ENCODE data around the gene SLC30A3. TPM values are rescaled to one million over a fixed set of nuclear protein-coding genes. Genes with fewer than 3 reads are reported as not detected.

Gene SLC30A3
- total RNA-seq, 4 donors from 2014 or later = 0.20 TPM; not detected in 3

DNA sequence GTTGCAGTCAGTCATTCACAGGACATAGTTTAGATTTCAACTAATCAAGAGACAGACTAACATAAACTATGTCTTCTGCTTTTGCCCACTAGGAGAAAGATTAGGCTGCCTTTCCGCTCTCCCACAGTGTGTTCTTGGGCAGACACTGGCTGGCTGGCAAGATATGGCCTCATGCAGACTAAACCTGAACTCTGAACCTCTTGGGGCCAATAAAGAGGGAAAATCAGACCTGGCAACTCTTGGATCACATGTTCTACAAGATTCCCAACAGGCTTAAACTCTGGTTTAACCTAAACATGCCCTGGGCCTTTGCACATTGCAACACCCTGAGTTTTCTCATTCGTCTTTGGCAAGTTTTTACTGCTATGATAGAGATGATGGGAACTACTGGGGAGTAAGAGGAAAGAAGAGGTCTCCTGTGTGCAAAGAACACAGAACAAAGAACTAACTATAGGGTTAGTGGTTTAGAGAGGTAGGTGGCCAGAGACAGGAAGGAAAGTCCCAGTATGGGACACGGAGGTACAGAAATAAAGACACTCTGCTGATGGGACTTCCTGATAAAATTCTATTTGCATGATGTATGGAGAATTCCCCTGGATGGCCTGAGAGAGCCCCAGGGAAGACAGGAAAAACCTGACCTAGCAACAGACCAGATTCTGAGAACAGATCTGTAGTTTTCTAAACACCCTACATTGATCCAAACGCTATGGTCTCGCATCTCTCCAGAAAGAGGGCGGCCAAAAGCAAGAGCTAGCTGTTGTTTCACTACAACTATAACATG, 53.0 kb downstream of the SLC30A3 start:
- Histone ChIP-seq H3K27ac (no peak overlapping the region), H3K4me1 (peaks cover 12 to 18% of the 10 kb centered on the region in 2 donors), H3K27me3 (no peaks in the 10 kb centered on the region), H3K36me3 (peaks cover 0 to 48% of the 10 kb centered on the region in 2 donors), H3K9me3 (no peaks in the 10 kb centered on the region), H3K4me3 (no peak overlapping the region)
- in situ Hi-C loops (cut with MboI; ENCODE audit: low sequenced_read_pairs in 4 of 4) (loop anchor here in 1 of 4 donors (25.0 kb wide), 1 partner anchor 248 kb away; the partner anchor contains the start of gene MAPRE3), intact Hi-C loops (cut with DNase I; ENCODE audit: low total_unique reads) (loop anchor here (5.0 to 10.0 kb wide), 3 partner anchors 72 to 275 kb away; partner anchors contain the start of genes GTF3C2, IFT172 and TRIM54)
- ATAC-seq (no peak), DNase-seq (no peak)
- no peak for TF ChIP-seq POLR2A (IDR thresholded peaks at IDR 0.05)
- TF ChIP-seq, protein P1, sequence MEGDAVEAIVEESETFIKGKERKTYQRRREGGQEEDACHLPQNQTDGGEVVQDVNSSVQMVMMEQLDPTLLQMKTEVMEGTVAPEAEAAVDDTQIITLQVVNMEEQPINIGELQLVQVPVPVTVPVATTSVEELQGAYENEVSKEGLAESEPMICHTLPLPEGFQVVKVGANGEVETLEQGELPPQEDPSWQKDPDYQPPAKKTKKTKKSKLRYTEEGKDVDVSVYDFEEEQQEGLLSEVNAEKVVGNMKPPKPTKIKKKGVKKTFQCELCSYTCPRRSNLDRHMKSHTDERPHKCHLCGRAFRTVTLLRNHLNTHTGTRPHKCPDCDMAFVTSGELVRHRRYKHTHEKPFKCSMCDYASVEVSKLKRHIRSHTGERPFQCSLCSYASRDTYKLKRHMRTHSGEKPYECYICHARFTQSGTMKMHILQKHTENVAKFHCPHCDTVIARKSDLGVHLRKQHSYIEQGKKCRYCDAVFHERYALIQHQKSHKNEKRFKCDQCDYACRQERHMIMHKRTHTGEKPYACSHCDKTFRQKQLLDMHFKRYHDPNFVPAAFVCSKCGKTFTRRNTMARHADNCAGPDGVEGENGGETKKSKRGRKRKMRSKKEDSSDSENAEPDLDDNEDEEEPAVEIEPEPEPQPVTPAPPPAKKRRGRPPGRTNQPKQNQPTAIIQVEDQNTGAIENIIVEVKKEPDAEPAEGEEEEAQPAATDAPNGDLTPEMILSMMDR (IDR thresholded peaks at IDR 0.05 in 4 of 5, conservative IDR thresholded peaks at IDR 0.05 in 1 of 5) = no peak

DNA sequence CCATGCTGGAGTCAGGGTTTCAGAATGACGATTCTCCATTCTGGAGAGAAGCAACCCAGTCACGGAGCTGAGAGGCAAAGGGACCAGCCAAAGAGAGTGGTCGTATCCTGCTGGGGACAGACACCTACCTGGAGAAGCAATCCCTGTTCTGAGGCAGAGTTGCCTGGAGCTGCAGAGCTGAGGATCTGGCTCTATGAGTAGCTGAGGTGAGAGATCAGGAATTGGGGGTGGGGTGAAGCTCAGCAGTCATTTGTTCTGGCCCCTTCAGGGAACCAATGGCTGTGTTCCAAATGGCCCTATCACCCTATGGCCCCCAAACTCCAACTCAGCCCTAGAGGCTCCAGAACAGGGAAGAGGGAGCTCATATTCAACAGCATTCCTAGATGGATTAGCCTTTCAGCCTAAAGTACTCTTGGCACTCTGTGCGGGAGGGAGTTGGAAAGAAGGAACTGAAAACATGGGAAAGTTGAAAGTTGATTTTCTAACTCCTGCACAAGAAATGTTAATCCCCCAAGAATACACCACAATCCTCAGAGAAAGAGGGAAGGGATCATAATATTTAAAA, 54.3 kb downstream of the SLC30A3 start:
- no peak for ATAC-seq
- intact Hi-C loops (cut with DNase I; ENCODE audit: low total_unique reads) = no loop called here
- H3K36me3 ChIP-seq = peaks cover 0 to 58% of the 10 kb centered on the region in 2 donors

DNA sequence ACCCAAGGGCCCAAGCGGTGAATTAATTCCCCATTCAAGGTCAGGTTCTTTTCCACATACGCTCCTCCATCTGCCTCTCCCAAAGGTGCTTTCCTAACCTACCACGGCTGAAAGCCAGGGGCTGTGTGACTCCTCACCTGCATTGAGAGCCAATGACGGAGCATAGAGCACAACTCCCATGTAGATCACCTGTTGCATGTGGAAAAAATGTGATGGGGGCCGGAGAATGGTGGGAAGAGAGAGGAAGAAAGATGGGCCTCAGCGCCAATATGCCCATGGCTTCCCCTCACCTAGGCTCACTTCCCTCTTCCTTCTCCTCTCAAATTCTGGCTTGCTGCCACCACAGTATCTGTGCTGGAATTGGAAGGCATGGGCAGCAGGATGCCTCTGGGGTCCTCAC, 56.5 kb downstream of the SLC30A3 start:
- intact Hi-C loops (cut with DNase I; ENCODE audit: low total_unique reads) = no loop called here
- DNase-seq = no peak
- no peaks in the 10 kb centered on the region for H3K9me3 ChIP-seq
- peaks cover 0 to 78% of the 10 kb centered on the region in 2 donors for H3K36me3 ChIP-seq
- in situ Hi-C loops (cut with MboI; ENCODE audit: low sequenced_read_pairs in 4 of 4) = loop anchor here in 1 of 4 donors (25.0 kb wide), 1 partner anchor 244 kb away; the partner anchor contains the start of gene MAPRE3
- H3K4me3 ChIP-seq = no peak overlapping the region
- H3K27ac ChIP-seq = no peak overlapping the region
- TF ChIP-seq, protein P1 (IDR thresholded peaks at IDR 0.05 in 4 of 5, conservative IDR thresholded peaks at IDR 0.05 in 1 of 5) = no peak
- no peak for TF ChIP-seq POLR2A (IDR thresholded peaks at IDR 0.05)
- H3K4me1 ChIP-seq = peaks cover 4 to 5% of the 10 kb centered on the region in 2 donors
- no peak for ATAC-seq
- no peaks in the 10 kb centered on the region for H3K27me3 ChIP-seq

More for the DNA sequence above, 54.3 kb downstream of the SLC30A3 start:
- Histone ChIP-seq H3K4me3 (no peak overlapping the region), H3K4me1 (peaks cover 12 to 13% of the 10 kb centered on the region in 2 donors), H3K27ac (no peak overlapping the region), H3K9me3 (no peaks in the 10 kb centered on the region), H3K27me3 (no peaks in the 10 kb centered on the region)
- no peak for TF ChIP-seq POLR2A (IDR thresholded peaks at IDR 0.05)
- TF ChIP-seq, protein P1 (IDR thresholded peaks at IDR 0.05 in 4 of 5, conservative IDR thresholded peaks at IDR 0.05 in 1 of 5) = no peak
- in situ Hi-C loops (cut with MboI; ENCODE audit: low sequenced_read_pairs in 4 of 4) = loop anchor here in 1 of 4 donors (25.0 kb wide), 1 partner anchor 246 kb away; the partner anchor contains the start of gene MAPRE3
- no peak for DNase-seq

DNA sequence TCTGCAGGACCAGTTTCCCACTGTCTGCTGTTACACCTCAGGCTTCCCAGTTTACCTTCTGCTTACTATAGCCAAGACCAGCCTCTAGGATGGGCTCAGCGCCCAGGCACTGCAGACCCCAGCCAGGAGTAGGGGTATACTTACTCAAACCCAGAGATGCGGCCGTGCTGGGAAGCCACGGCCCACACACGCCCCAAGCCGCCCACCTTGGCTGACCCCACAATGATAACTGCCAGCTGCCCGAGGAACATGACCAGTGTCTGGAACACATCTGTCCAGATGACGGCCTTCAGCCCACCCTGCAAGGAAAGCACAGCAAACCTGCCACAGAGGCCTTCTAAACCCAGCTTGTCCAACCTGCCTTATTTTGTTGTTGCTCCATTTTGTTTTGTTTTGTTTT, 57.6 kb downstream of the SLC30A3 start:
- no peak for ATAC-seq
- Histone ChIP-seq H3K4me1 (no peaks in the 10 kb centered on the region), H3K27ac (no peak overlapping the region), H3K9me3 (no peaks in the 10 kb centered on the region), H3K36me3 (peaks cover 0 to 87% of the 10 kb centered on the region in 2 donors), H3K4me3 (no peak overlapping the region), H3K27me3 (no peaks in the 10 kb centered on the region)
- DNase-seq = no peak
- TF ChIP-seq, protein P1 (IDR thresholded peaks at IDR 0.05 in 4 of 5, conservative IDR thresholded peaks at IDR 0.05 in 1 of 5) = no peak
- TF ChIP-seq POLR2A (IDR thresholded peaks at IDR 0.05) = no peak
- in situ Hi-C loops (cut with MboI; ENCODE audit: low sequenced_read_pairs in 4 of 4) (loop anchor here in 1 of 4 donors (25.0 kb wide), 1 partner anchor 243 kb away; the partner anchor contains the start of gene MAPRE3), intact Hi-C loops (cut with DNase I; ENCODE audit: low total_unique reads) (no loop called here)

Data from gastrocnemius medialis (tissue), 4 donors.